HEK293 (cell line): ENCODE results near the gene STAC2.
A peak's percentile ranks its signal among the peaks of the same experiment; 100 is the strongest.

Source experiments
- BCL11A ChIP-seq: fragments of 450-650 bp; formaldehyde crosslinking; IDR thresholded peaks from 2 replicates; pipeline ENCODE4 v1.5.1; 2016; ENCODE audit warnings: low read depth, missing biosample characterization, missing genetic modification characterization
- BCL6B ChIP-seq: fragments of 450-650 bp; formaldehyde crosslinking; IDR thresholded peaks from 2 replicates; pipeline ENCODE4 v1.5.1; 2017; ENCODE audit warnings: missing biosample characterization, missing genetic modification characterization
- EGR2 ChIP-seq: fragments of 450-650 bp; formaldehyde crosslinking; IDR thresholded peaks from 2 replicates; pipeline ENCODE4 v1.5.1; 2016; ENCODE audit warnings: low read depth, missing biosample characterization, missing genetic modification characterization
- FEZF1 ChIP-seq: fragments of 450-650 bp; formaldehyde crosslinking; IDR thresholded peaks from 2 replicates; pipeline ENCODE4 v1.5.1; 2016; ENCODE audit warnings: missing biosample characterization, missing genetic modification characterization
- GLIS2 ChIP-seq: fragments of 450-650 bp; formaldehyde crosslinking; IDR thresholded peaks from 2 replicates; pipeline ENCODE4 v1.5.1; 2016; ENCODE audit warnings: missing biosample characterization, missing genetic modification characterization
- HOXA7 ChIP-seq: sonication (generic); formaldehyde crosslinking; IDR thresholded peaks from 2 replicates; pipeline ENCODE4 v1.8.1; 2022; ENCODE audit warnings: missing genetic modification reagents, borderline replicate concordance
- HOXC10 ChIP-seq: sonication (generic); formaldehyde crosslinking; IDR thresholded peaks from 2 replicates; pipeline ENCODE4 v1.8.1; 2023; ENCODE audit warnings: mild to moderate bottlenecking, missing genetic modification reagents
- KLF1 ChIP-seq: fragments of 450-650 bp; formaldehyde crosslinking; IDR thresholded peaks from 2 replicates; pipeline ENCODE4 v1.5.1; 2016; ENCODE audit warnings: missing biosample characterization, missing genetic modification characterization
- OSR2 ChIP-seq: fragments of 450-650 bp; formaldehyde crosslinking; IDR thresholded peaks from 2 replicates; pipeline ENCODE4 v1.5.1; 2016; ENCODE audit warnings: missing biosample characterization, missing genetic modification characterization
- PATZ1 ChIP-seq: fragments of 450-650 bp; formaldehyde crosslinking; IDR thresholded peaks from 2 replicates; pipeline ENCODE4 v1.5.1; 2016; ENCODE audit warnings: missing biosample characterization, missing genetic modification characterization
- PRDM6 ChIP-seq: fragments of 450-650 bp; formaldehyde crosslinking; IDR thresholded peaks from 2 replicates; pipeline ENCODE4 v1.5.1; 2017; ENCODE audit warnings: missing biosample characterization, missing genetic modification characterization
- SCRT1 ChIP-seq: fragments of 450-650 bp; formaldehyde crosslinking; IDR thresholded peaks from 2 replicates; pipeline ENCODE4 v1.5.1; 2016; ENCODE audit warnings: missing biosample characterization, missing genetic modification characterization, borderline replicate concordance
- SP2 ChIP-seq: fragments of 450-650 bp; formaldehyde crosslinking; IDR thresholded peaks from 2 replicates; pipeline ENCODE4 v1.5.1; 2016; ENCODE audit warnings: missing biosample characterization, missing genetic modification characterization
- ZBTB20 ChIP-seq: fragments of 450-650 bp; formaldehyde crosslinking; IDR thresholded peaks from 2 replicates; pipeline ENCODE4 v1.5.1; 2016; ENCODE audit warnings: missing biosample characterization, missing genetic modification characterization
- ZFHX2 ChIP-seq: fragments of 450-650 bp; formaldehyde crosslinking; conservative IDR thresholded peaks from 2 replicates; pipeline ENCODE4 v1.5.1; 2016; ENCODE audit warnings: missing biosample characterization, missing genetic modification characterization
- ZFP69B ChIP-seq: fragments of 450-650 bp; formaldehyde crosslinking; IDR thresholded peaks from 2 replicates; pipeline ENCODE4 v1.5.1; 2016; ENCODE audit warnings: missing biosample characterization, missing genetic modification characterization
- ZIC2 ChIP-seq: fragments of 450-650 bp; formaldehyde crosslinking; IDR thresholded peaks from 2 replicates; pipeline ENCODE4 v1.5.1; 2016; ENCODE audit warnings: missing biosample characterization, missing genetic modification characterization
- ZNF133 ChIP-seq: fragments of 450-650 bp; formaldehyde crosslinking; IDR thresholded peaks from 2 replicates; pipeline ENCODE4 v1.5.1; 2016; ENCODE audit warnings: missing biosample characterization, missing genetic modification characterization
- ZNF169 ChIP-seq: fragments of 450-650 bp; formaldehyde crosslinking; IDR thresholded peaks from 2 replicates; pipeline ENCODE4 v1.5.1; 2016; ENCODE audit warnings: missing biosample characterization, missing genetic modification characterization
- ZNF175 ChIP-seq: fragments of 450-650 bp; formaldehyde crosslinking; IDR thresholded peaks from 2 replicates; pipeline ENCODE4 v1.5.1; 2016; ENCODE audit warnings: missing biosample characterization, missing genetic modification characterization
- ZNF18 ChIP-seq: fragments of 450-650 bp; formaldehyde crosslinking; IDR thresholded peaks from 2 replicates; pipeline ENCODE4 v1.5.1; 2016; ENCODE audit warnings: missing biosample characterization, missing genetic modification characterization
- ZNF266 ChIP-seq: fragments of 450-650 bp; formaldehyde crosslinking; IDR thresholded peaks from 2 replicates; pipeline ENCODE4 v1.5.1; 2016; ENCODE audit warnings: missing biosample characterization, missing genetic modification characterization, low read depth
- ZNF335 ChIP-seq: fragments of 450-650 bp; formaldehyde crosslinking; conservative IDR thresholded peaks from 2 replicates; pipeline ENCODE4 v1.5.1; 2016; ENCODE audit warnings: missing biosample characterization, missing genetic modification characterization
- ZNF48 ChIP-seq: fragments of 450-650 bp; formaldehyde crosslinking; IDR thresholded peaks from 2 replicates; pipeline ENCODE4 v1.5.1; 2016; ENCODE audit warnings: missing biosample characterization, missing genetic modification characterization
- ZNF501 ChIP-seq: fragments of 450-650 bp; formaldehyde crosslinking; IDR thresholded peaks from 2 replicates; pipeline ENCODE4 v1.5.1; 2016; ENCODE audit warnings: missing biosample characterization, missing genetic modification characterization
- ZNF548 ChIP-seq: fragments of 450-650 bp; formaldehyde crosslinking; IDR thresholded peaks from 2 replicates; pipeline ENCODE4 v1.5.1; 2016; ENCODE audit warnings: missing biosample characterization, missing genetic modification characterization
- ZNF626 ChIP-seq: fragments of 450-650 bp; sonication (Bioruptor Pico); formaldehyde crosslinking; IDR thresholded peaks from 2 replicates; pipeline ENCODE4 v1.5.1; 2018; ENCODE audit warnings: missing biosample characterization, missing genetic modification characterization, inconsistent platforms
- ZNF670 ChIP-seq: fragments of 450-650 bp; formaldehyde crosslinking; IDR thresholded peaks from 2 replicates; pipeline ENCODE4 v1.5.1; 2016; ENCODE audit warnings: missing biosample characterization, missing genetic modification characterization, low read depth
- ZNF747 ChIP-seq: fragments of 450-650 bp; formaldehyde crosslinking; IDR thresholded peaks from 2 replicates; pipeline ENCODE4 v1.5.1; 2016; ENCODE audit warnings: missing biosample characterization, missing genetic modification characterization
- ZNF76 ChIP-seq: fragments of 450-650 bp; formaldehyde crosslinking; IDR thresholded peaks from 2 replicates; pipeline ENCODE4; 2016; ENCODE audit warnings: low read depth, missing biosample characterization, missing genetic modification characterization, borderline replicate concordance
- ZNF792 ChIP-seq: fragments of 450-650 bp; formaldehyde crosslinking; IDR thresholded peaks from 2 replicates; pipeline ENCODE4 v1.5.1; 2016; ENCODE audit warnings: missing biosample characterization, missing genetic modification characterization
- ZNF830 ChIP-seq: fragments of 450-650 bp; IDR thresholded peaks from 2 replicates; pipeline ENCODE4 v1.5.0; 2018; ENCODE audit warnings: missing biosample characterization, missing genetic modification characterization, low read depth, mild to moderate bottlenecking, moderate library complexity

STAC2 gene

GRCh38 chr17:39209317-39210092 is 16.2 kb downstream of the STAC2 start (continued):
- TF ChIP-seq PRDM6 (tag by site-specific recombination) (no peak), ZNF18 (tag by site-specific recombination) (peak; percentile 91), ZNF169 (tag by site-specific recombination) (no peak), ZNF48 (tag by site-specific recombination) (no peak), SCRT1 (tag by site-specific recombination) (no peak), ZNF76 (tag by site-specific recombination) (no peak), PATZ1 (tag by site-specific recombination) (peak; percentile 97), SP2 (tag by site-specific recombination) (peak; percentile 51), ZNF830 (tag by site-specific recombination) (no peak), ZIC2 (tag by site-specific recombination) (peak; percentile 72; the same call in 1 of the 2 replicates), ZBTB20 (tag by site-specific recombination) (no peak; the same call in 1 of the 2 replicates), OSR2 (no peak), BCL6B (tag by site-specific recombination) (no peak), ZNF747 (tag by site-specific recombination) (no peak), ZNF266 (no peak), FEZF1 (tag by site-specific recombination) (peak; percentile 20; the same call in 1 of the 2 replicates), HOXC10 (CRISPR knock-in tag) (no peak), KLF1 (tag by site-specific recombination) (peak; percentile 76), ZNF175 (tag by site-specific recombination) (no peak), EGR2 (tag by site-specific recombination) (peak; percentile 76), ZNF548 (tag by site-specific recombination) (no peak), ZNF501 (peak; percentile 48; the same call in 1 of the 2 replicates), ZNF133 (tag by site-specific recombination) (no peak), ZNF626 (tag by site-specific recombination) (no peak), ZNF335 (tag by site-specific recombination) (peak; percentile 67; the same call in 1 of the 2 replicates), BCL11A (tag by site-specific recombination) (no peak), ZFHX2 (tag by site-specific recombination) (peak; percentile 95), ZFP69B (tag by site-specific recombination) (peak; percentile 76), ZNF670 (tag by site-specific recombination) (no peak), GLIS2 (peak; percentile 74), ZNF792 (tag by site-specific recombination) (no peak), HOXA7 (CRISPR knock-in tag) (no peak)
